ENCODE results near the gene CBL. TPM values are rescaled to one million over a fixed set of nuclear protein-coding genes. Genes with fewer than 3 reads are reported as not detected.

The CBL gene
- total and polyA plus RNA-seq, 10 of the 15 experiments (the other 5 are each of a cell fraction or from before 2014, with no cell fraction given), result 3.9 to 27.1 (median 9.5) TPM

DNA sequence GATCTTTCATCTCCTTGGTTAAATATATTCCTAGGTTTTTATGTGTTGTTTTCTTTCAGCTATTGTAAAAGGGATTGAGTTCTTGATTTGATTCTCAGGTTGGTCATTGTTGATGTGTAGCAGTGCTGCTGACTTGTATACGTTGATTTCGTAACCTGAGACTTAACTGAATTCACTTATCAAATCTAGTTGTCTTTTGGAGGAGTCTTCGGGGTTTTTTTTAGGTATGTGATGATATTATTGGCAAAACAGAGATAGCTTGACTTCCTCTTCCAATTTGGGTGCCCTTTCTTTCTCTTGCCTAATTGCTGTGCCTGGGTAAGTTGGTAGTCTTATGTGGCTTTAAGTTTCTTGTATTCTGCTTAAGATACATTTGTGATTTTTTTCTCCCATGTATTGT is 52.8 kb downstream of the CBL start:
- peaks cover 45% of the 10 kb centered on the region for H3K4me1 ChIP-seq (ENCODE audit: control insufficient read depth, insufficient read depth, low read length)

More for the DNA sequence above, 52.8 kb downstream of the CBL start:
- no peak for FAIRE-seq
- no peak for ATAC-seq
- BruUV-seq (replicated peaks), result no TSS peak
- H3K9ac ChIP-seq (ENCODE audit: control insufficient read depth, insufficient read depth, low read length), result no peak overlapping the region
- H3K4me2 ChIP-seq (ENCODE audit: control insufficient read depth, insufficient read depth), result peak overlapping the region; percentile 86
- peak overlapping the region; percentile 11; the same call in 1 of the 2 replicates for H3K4me3 ChIP-seq
- H2AFZ ChIP-seq (ENCODE audit: control insufficient read depth, low read depth, low read length), result no peak overlapping the region
- no peaks in the 10 kb centered on the region for H3K27me3 ChIP-seq (replicated peaks in 1 of 2; ENCODE audit: control insufficient read depth in 2 of 2, insufficient read depth in 2 of 2, low read length in 1 of 2)
- ChIA-PET POLR2A (interaction anchor here (1.0 to 4.0 kb wide), 6 partner anchors 9 to 141 kb away, joined by 3 to 29 read pairs (median 4); no protein-coding TSS in a partner anchor), SMC1A (ENCODE audit: uncharacterized antibody, unreplicated experiment) (interaction anchor here (0.9 to 5.3 kb wide), 9 partner anchors 10 to 152 kb away, joined by 3 to 42 read pairs (median 6); partner anchors contain the start of genes C2CD2L and CBL), RAD21 (ENCODE audit: unreplicated experiment) (interaction anchor here (1.5 to 6.9 kb wide), 4 partner anchors 10 to 207 kb away, joined by 3 to 44 read pairs (median 12); partner anchors contain the start of gene CBL), CTCF (interaction anchor here (0.8 to 6.7 kb wide), 10 partner anchors 10 to 117 kb away, joined by 3 to 34 read pairs (median 8); partner anchors contain the start of gene CBL)
- in situ Hi-C loops (cut with MboI) (no loop called here), intact Hi-C loops (cut with micrococcal nuclease; ENCODE audit: unreplicated experiment) (no loop called here)
- WGBS (ENCODE audit: insufficient coverage, insufficient replicate concordance, low lambda C conversion rate, missing lambda C conversion rate), result 22% methylated on average over 3 of the region's 3 CpGs
- DNase-seq (ENCODE audit: low read depth, low spot score), result no peak
- TF ChIP-seq, protein P1, sequence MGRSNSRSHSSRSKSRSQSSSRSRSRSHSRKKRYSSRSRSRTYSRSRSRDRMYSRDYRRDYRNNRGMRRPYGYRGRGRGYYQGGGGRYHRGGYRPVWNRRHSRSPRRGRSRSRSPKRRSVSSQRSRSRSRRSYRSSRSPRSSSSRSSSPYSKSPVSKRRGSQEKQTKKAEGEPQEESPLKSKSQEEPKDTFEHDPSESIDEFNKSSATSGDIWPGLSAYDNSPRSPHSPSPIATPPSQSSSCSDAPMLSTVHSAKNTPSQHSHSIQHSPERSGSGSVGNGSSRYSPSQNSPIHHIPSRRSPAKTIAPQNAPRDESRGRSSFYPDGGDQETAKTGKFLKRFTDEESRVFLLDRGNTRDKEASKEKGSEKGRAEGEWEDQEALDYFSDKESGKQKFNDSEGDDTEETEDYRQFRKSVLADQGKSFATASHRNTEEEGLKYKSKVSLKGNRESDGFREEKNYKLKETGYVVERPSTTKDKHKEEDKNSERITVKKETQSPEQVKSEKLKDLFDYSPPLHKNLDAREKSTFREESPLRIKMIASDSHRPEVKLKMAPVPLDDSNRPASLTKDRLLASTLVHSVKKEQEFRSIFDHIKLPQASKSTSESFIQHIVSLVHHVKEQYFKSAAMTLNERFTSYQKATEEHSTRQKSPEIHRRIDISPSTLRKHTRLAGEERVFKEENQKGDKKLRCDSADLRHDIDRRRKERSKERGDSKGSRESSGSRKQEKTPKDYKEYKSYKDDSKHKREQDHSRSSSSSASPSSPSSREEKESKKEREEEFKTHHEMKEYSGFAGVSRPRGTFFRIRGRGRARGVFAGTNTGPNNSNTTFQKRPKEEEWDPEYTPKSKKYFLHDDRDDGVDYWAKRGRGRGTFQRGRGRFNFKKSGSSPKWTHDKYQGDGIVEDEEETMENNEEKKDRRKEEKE (IDR thresholded peaks at IDR 0.05), result no peak
- 0 out of 2 replicates have a peak, but pooled peaks have one; percentile 6 for TF ChIP-seq ZNF384 (IDR thresholded peaks at IDR 0.05; ENCODE audit: borderline replicate concordance, low read depth, low read length)
- TF ChIP-seq, protein P2, sequence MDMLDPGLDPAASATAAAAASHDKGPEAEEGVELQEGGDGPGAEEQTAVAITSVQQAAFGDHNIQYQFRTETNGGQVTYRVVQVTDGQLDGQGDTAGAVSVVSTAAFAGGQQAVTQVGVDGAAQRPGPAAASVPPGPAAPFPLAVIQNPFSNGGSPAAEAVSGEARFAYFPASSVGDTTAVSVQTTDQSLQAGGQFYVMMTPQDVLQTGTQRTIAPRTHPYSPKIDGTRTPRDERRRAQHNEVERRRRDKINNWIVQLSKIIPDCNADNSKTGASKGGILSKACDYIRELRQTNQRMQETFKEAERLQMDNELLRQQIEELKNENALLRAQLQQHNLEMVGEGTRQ (IDR thresholded peaks at IDR 0.05; ENCODE audit: borderline replicate concordance, low read depth, low read length), result no peak
- no peaks in the 10 kb centered on the region for H3K9me3 ChIP-seq (replicated peaks; ENCODE audit: control insufficient read depth, insufficient read depth, low read length)
- peaks cover 70% of the 10 kb centered on the region for H3K79me2 ChIP-seq (ENCODE audit: control insufficient read depth, insufficient read depth, low read length)
- H3K36me3 ChIP-seq (ENCODE audit: control insufficient read depth in 2 of 2, insufficient read depth in 2 of 2, low read length in 1 of 2), result peaks cover 0 to 9% of the 10 kb centered on the region in 2 experiments; a peak in 1 of 4 replicates
- peak overlapping the region; percentile 83; the same call in 1 of the 2 replicates for H3K27ac ChIP-seq (ENCODE audit: control insufficient read depth, insufficient read depth)
- H4K20me1 ChIP-seq (ENCODE audit: control insufficient read depth, insufficient read depth), result no peaks in the 10 kb centered on the region

Measured in GM12878 (cell line).